Skeletal muscle satellite cell (primary cell): ENCODE measurements around the gene PTEN.

Experiments used
- H3K27me3 ChIP-seq: 2 replicates; pipeline ENCODE4 v1.7.0; 2013; ENCODE audit warnings: low read length; ENCODE audit not compliant: control insufficient read depth, insufficient read depth
- H3K36me3 ChIP-seq: 2 replicates; pipeline ENCODE4 v1.7.0; 2013; ENCODE audit warnings: mild to moderate bottlenecking, control low read depth, low read length; ENCODE audit not compliant: insufficient read depth
- H3K4me1 ChIP-seq: 2 replicates; pipeline ENCODE4 v1.7.0; 2013; ENCODE audit warnings: low read length; ENCODE audit not compliant: control insufficient read depth, insufficient read depth
- H3K4me2 ChIP-seq: 2 replicates; pipeline ENCODE4 v1.7.0; 2013; ENCODE audit warnings: mild to moderate bottlenecking, low read length
- H3K4me3 ChIP-seq: 2 replicates; pipeline ENCODE4 v1.7.0; 2013; ENCODE audit warnings: low read length
- H3K9ac ChIP-seq: 2 replicates; pipeline ENCODE4 v1.7.0; 2013; ENCODE audit warnings: mild to moderate bottlenecking, low read depth, low read length, moderate library complexity
- H3K9me3 ChIP-seq: replicated peaks from 2 replicates; pipeline ENCODE4 v1.7.0; 2013; ENCODE audit warnings: mild to moderate bottlenecking, control low read depth, low read length

PTEN gene

GRCh38 chr10:87829986-87830729, 33.3 kb upstream of the PTEN start:
- H3K4me1 ChIP-seq: no peaks in the 10 kb centered on the region
- H3K27me3 ChIP-seq: no peaks in the 10 kb centered on the region
- H3K9ac ChIP-seq: no peak overlapping the region
- H3K9me3 ChIP-seq: no peaks in the 10 kb centered on the region
- no peaks in the 10 kb centered on the region for H3K36me3 ChIP-seq
- H3K4me3 ChIP-seq: no peak overlapping the region
- H3K4me2 ChIP-seq: no peak overlapping the region

GRCh38 chr10:87836098-87836497, 27.3 kb upstream of the PTEN start:
- H3K4me1 ChIP-seq: no peaks in the 10 kb centered on the region
- H3K4me2 ChIP-seq: no peak overlapping the region
- H3K4me3 ChIP-seq: no peak overlapping the region
- no peaks in the 10 kb centered on the region for H3K36me3 ChIP-seq
- H3K9ac ChIP-seq: no peak overlapping the region
- no peaks in the 10 kb centered on the region for H3K27me3 ChIP-seq
- H3K9me3 ChIP-seq: no peaks in the 10 kb centered on the region

GRCh38 chr10:87837445-87837844, 26.0 kb upstream of the PTEN start:
- Histone ChIP-seq H3K4me3 (no peak overlapping the region), H3K36me3 (no peaks in the 10 kb centered on the region), H3K4me2 (no peak overlapping the region), H3K27me3 (no peaks in the 10 kb centered on the region), H3K4me1 (peaks cover 3% of the 10 kb centered on the region), H3K9ac (no peak overlapping the region), H3K9me3 (no peaks in the 10 kb centered on the region)

DNA sequence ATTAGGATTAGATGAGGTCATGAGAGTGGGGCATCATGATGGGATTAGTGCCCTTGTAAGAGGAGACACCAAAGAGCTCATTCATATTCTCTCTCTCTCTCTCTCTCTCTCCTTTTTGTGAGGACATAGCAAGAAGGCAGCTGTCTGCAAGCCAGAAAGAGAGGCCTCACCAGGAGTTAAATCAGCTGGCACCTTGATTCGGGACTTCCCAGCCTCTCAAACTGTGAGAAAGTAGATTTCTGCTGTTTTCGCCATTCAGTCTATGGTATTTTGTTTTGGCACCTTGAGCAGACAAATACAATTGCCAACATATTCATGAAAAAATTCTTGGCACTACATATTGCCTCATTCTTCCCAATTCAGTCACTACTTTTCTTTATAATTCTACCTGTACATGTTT, 24.8 kb upstream of the PTEN start:
- H3K4me2 ChIP-seq: no peak overlapping the region
- H3K9ac ChIP-seq: no peak overlapping the region
- H3K36me3 ChIP-seq: no peaks in the 10 kb centered on the region
- H3K9me3 ChIP-seq: no peaks in the 10 kb centered on the region
- no peak overlapping the region for H3K4me3 ChIP-seq
- peaks cover 12% of the 10 kb centered on the region for H3K4me1 ChIP-seq
- no peaks in the 10 kb centered on the region for H3K27me3 ChIP-seq

GRCh38 chr10:87841186-87841585, 22.2 kb upstream of the PTEN start:
- H3K9me3 ChIP-seq: no peaks in the 10 kb centered on the region
- H3K4me3 ChIP-seq: no peak overlapping the region
- H3K9ac ChIP-seq: no peak overlapping the region
- no peaks in the 10 kb centered on the region for H3K27me3 ChIP-seq
- H3K4me1 ChIP-seq: peaks cover 20% of the 10 kb centered on the region
- H3K36me3 ChIP-seq: no peaks in the 10 kb centered on the region
- no peak overlapping the region for H3K4me2 ChIP-seq

DNA sequence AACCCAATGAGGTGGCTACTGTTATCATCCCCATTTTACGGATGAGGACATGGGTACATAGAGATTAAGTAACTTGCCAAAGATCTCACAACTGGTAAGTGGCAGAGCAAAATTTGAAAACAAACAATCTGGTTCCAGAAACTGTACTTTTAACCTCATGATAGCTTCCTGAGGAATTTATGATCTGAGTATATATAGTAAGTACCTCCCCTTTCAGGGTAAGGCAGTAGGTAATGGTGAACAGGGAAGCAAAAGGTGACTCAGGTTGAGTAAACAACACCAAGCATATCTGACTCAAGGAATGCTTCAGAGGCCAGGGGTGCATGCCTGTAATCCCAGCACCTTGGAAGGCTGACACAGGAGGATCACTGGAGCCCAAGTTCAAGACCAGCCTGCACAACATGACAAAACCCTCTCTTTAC, 21.2 kb upstream of the PTEN start:
- Histone ChIP-seq H3K27me3 (no peaks in the 10 kb centered on the region), H3K36me3 (no peaks in the 10 kb centered on the region), H3K4me2 (no peak overlapping the region), H3K9me3 (no peaks in the 10 kb centered on the region), H3K4me3 (no peak overlapping the region), H3K9ac (no peak overlapping the region), H3K4me1 (peaks cover 22% of the 10 kb centered on the region)

DNA sequence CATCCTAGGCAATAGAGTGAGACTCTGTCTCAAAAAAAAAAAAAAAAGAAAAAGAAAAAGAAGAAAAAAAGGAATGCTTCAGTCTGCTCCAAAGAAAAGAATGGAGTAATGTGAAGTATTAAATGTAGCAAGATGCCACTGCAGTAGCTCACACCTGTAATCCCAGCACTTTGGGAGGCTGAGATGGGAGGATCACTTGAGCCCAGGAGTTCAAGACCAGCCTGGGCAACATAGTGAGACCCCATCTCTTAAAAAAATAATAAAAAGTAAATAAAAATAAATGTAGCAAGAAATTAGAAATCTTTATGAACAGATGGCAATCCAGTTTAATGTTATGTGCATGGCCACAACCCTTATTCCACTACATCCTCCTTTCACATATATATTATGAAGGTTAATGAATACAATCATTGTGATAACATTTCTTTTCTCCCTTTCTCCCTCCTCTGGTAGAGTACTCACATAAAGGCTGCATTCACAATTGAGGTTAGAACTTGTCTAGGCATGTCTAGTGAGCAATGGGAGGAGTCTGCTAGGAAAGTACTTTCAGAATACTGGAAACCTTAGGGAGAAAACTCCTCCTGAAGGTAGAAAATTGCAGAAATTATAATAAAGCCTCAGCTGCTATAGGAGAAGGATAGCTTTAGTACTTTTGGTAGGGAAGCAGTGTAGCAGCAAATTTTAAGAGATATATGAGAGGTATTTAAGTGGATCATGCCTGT, 20.5 kb upstream of the PTEN start:
- H3K4me3 ChIP-seq: no peak overlapping the region
- H3K9ac ChIP-seq: no peak overlapping the region
- H3K9me3 ChIP-seq: no peaks in the 10 kb centered on the region
- H3K4me1 ChIP-seq: peaks cover 22% of the 10 kb centered on the region
- H3K27me3 ChIP-seq: no peaks in the 10 kb centered on the region
- no peak overlapping the region for H3K4me2 ChIP-seq
- no peaks in the 10 kb centered on the region for H3K36me3 ChIP-seq

DNA sequence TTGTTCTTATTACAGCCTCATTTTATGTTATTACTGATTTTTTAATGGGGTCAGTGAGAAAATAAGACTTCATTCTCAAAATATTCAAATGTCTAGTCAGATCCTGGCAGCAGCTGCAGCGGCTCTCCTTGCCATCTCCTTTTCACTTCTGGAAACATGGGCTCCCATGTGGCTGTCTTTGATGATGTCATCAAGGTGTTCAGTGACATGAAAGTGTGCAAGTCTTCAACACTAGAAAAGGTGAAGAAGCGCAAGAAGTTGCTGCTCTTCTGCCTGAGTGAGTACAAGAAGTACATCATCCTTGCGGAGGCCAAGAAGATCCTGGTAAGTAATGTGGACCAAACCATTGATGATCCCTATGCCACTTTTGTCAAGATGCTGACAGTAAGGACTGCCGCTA, 19.7 kb upstream of the PTEN start:
- Histone ChIP-seq H3K4me2 (no peak overlapping the region), H3K36me3 (no peaks in the 10 kb centered on the region), H3K4me3 (no peak overlapping the region)

DNA sequence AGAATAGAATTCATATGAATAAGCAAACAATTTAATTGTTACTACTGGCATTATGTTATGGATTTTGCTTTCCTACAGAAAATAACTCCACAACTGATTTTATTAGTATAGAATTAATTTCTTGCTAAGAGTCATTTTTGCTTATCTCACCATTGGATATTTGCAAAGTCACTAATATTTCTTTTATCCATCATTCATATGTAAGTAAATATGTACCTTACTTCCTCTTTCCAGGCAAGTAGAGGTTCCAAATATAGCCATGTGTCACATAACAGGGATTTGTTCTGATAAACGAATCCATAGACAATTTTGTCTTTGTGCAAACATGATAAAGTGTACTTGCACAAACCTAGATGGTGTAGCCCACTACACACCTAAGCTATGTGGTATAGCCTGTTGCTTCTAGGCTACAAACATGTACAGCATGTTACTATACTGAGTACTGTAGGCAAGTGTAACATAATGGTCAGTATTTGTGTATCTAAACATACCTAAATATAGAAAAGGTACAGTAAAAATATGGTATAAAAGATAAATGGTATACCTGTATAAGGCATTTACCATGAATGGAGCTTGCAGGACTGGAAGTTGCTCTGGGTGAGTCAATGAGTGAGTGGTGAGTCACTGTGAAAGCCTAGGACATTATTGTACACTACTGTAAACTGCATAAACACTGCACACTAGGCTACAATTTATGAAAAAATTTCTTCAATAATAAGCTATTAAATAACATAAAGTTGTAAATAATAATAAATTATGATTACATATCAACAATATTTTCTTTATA, 18.4 kb upstream of the PTEN start:
- H3K4me2 ChIP-seq: no peak overlapping the region
- no peak overlapping the region for H3K4me3 ChIP-seq
- H3K4me1 ChIP-seq: peaks cover 22% of the 10 kb centered on the region
- H3K36me3 ChIP-seq: no peaks in the 10 kb centered on the region
- no peaks in the 10 kb centered on the region for H3K9me3 ChIP-seq
- H3K27me3 ChIP-seq: no peaks in the 10 kb centered on the region
- H3K9ac ChIP-seq: no peak overlapping the region

More for the DNA sequence above, 19.7 kb upstream of the PTEN start:
- Histone ChIP-seq H3K27me3 (no peaks in the 10 kb centered on the region), H3K9me3 (no peaks in the 10 kb centered on the region), H3K4me1 (peaks cover 22% of the 10 kb centered on the region), H3K9ac (no peak overlapping the region)

- Histone ChIP-seq H3K27me3 (no peaks in the 10 kb centered on the region), H3K9me3 (no peaks in the 10 kb centered on the region), H3K9ac (no peak overlapping the region), H3K36me3 (no peaks in the 10 kb centered on the region), H3K4me3 (no peak overlapping the region), H3K4me1 (peaks cover 22% of the 10 kb centered on the region), H3K4me2 (no peak overlapping the region)
Measured at GRCh38 chr10:87845624-87845998, 17.8 kb upstream of the PTEN start.

- no peaks in the 10 kb centered on the region for H3K27me3 ChIP-seq
- H3K4me2 ChIP-seq: no peak overlapping the region
- no peaks in the 10 kb centered on the region for H3K9me3 ChIP-seq
- H3K4me1 ChIP-seq: peaks cover 22% of the 10 kb centered on the region
- no peak overlapping the region for H3K4me3 ChIP-seq
- no peak overlapping the region for H3K9ac ChIP-seq
- H3K36me3 ChIP-seq: no peaks in the 10 kb centered on the region
Measured at GRCh38 chr10:87846023-87846422, 17.4 kb upstream of the PTEN start.
